HUES48 (cell line): Measurements from ENCODE around the gene NRGN.
A peak's percentile ranks its signal among the peaks of the same experiment; 100 is the strongest.
"Not testable (repeated sequence)": the region's sequence is repeated elsewhere in the genome, so short reads cannot be mapped to it uniquely, and the experiment has no call there.

ENCODE experiments used
- H3K27ac ChIP-seq: one replicate; pipeline ENCODE4 v1.7.0; 2013; ENCODE audit warnings: low read depth, low read length, inconsistent platforms
- H3K27me3 ChIP-seq: 2 replicates; pipeline ENCODE4 v1.6.1; 2013; ENCODE audit warnings: mild to moderate bottlenecking, low read length; ENCODE audit not compliant: control insufficient read depth, insufficient read depth
- H3K36me3 ChIP-seq: 2 replicates; pipeline ENCODE4 v1.6.1; 2013; ENCODE audit warnings: low read length; ENCODE audit not compliant: control insufficient read depth, insufficient read depth
- H3K4me1 ChIP-seq: 2 replicates; pipeline ENCODE4 v1.6.1; 2013; ENCODE audit warnings: mild to moderate bottlenecking, low read length; ENCODE audit not compliant: control insufficient read depth, insufficient read depth
- H3K4me3 ChIP-seq: 2 replicates; pipeline ENCODE4 v1.5.1; 2013; ENCODE audit warnings: mild to moderate bottlenecking, low read depth, low read length
- H3K9ac ChIP-seq: 2 replicates; pipeline ENCODE4 v1.6.1; 2013; ENCODE audit warnings: mild to moderate bottlenecking, low read depth, low read length, moderate library complexity
- H3K9me3 ChIP-seq: 2 replicates; pipeline ENCODE4 v1.6.1; 2013; ENCODE audit warnings: low read length; ENCODE audit not compliant: control insufficient read depth, insufficient read depth

Gene NRGN

DNA sequence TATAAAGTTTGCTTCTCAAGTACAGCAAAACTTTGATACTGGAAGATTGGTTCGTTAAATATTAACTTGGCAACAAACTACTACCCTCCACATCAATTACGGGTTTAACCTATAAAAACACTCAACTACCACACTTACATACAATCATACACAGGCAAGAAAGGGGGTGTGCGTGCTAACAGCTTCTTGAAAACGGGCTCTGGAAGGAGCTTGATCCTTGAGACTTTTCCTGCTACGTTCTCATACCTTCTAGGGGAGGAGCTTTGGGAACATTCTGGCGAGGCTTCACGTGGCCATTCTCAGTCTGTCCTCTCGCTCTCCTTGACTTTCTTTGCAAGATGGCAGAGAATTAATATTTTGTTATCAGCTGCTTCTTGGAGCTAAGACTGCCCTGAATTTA, 29.2 kb downstream of the NRGN start:
- Histone ChIP-seq H3K36me3 (peaks cover 85% of the 10 kb centered on the region), H3K27ac (no peak overlapping the region)

DNA sequence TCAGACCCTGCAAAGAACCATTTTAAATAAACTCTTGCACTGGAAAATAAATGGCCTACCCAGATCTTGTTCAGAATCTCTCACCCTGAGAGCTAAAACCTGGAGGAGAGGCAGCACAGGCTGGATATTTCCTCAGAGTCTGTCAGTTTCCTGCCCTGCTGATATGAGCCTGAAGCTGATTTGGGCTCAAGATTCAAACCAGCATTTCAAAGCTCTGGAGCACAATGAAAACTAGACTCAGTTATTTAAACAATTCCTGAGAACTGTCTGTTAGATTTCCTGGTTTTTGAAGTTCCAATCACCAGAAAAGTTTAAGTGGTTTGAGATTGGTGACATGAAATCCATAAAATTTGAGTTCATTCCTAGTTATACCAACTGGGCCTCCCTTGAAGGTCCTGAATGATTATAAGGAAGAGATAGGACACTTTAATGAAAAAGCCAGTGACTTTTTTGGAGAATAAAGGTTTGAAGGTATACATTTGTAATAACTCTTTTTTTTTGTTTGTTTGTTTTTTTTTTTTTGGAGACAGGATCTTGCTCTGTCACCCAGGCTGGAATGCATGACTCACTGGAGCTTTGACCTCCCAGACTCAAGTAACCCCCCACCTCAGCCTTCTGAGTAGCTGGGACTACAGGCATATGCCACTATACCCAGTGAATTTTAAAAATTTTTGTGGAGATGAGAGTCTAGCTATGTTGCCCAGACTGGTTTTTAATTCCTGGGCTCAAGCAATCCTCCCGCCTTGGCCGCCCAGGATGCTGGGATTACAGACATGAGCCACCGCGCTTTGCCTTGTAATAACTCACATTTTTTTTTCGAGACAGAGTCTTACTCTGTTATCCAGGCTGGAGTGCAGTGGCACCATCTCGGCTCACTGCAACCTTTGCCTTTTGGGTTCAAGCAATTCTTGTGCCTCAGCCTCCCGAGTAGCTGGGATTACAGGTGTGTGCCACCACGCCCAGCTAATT, 30.3 kb downstream of the NRGN start:
- Histone ChIP-seq H3K9me3 (no peaks in the 10 kb centered on the region), H3K4me3 (no peak overlapping the region), H3K27me3 (no peaks in the 10 kb centered on the region), H3K27ac (peak overlapping the region; percentile 79), H3K9ac (no peak overlapping the region), H3K36me3 (peaks cover 83% of the 10 kb centered on the region), H3K4me1 (no peaks in the 10 kb centered on the region; the same call in 1 of the 2 replicates)

More for the DNA sequence above, 29.2 kb downstream of the NRGN start:
- Histone ChIP-seq H3K9me3 (no peaks in the 10 kb centered on the region), H3K4me3 (no peak overlapping the region), H3K4me1 (no peaks in the 10 kb centered on the region; the same call in 1 of the 2 replicates), H3K27me3 (no peaks in the 10 kb centered on the region), H3K9ac (no peak overlapping the region)

DNA sequence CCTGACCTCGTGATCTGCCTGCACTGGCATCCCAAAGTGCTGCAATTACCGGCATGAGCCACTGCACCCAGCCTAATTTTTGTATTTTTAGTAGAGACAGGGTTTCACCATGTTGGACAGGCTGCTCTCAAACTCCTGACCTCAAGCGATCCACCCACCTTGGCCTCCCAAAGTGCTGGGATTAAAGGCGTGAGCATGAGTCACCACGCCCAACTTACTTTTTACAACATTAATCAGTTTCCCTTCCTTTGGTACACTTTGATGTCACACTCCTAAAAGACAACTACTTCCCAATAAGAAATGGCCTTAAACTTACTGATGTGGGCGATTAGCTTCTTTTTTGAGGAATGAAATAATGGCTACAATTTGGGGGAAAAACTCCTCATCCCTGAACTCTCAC, 31.2 kb downstream of the NRGN start:
- H3K36me3 ChIP-seq = peaks cover 76% of the 10 kb centered on the region
- H3K4me1 ChIP-seq, H3K27ac ChIP-seq, H3K4me3 ChIP-seq, H3K9me3 ChIP-seq, H3K9ac ChIP-seq, H3K27me3 ChIP-seq: not testable (repeated sequence)

- no peak overlapping the region for H3K9ac ChIP-seq
- no peaks in the 10 kb centered on the region for H3K9me3 ChIP-seq
- no peak overlapping the region for H3K4me3 ChIP-seq
- H3K27ac ChIP-seq = no peak overlapping the region
- peaks cover 28% of the 10 kb centered on the region for H3K36me3 ChIP-seq
- no peaks in the 10 kb centered on the region for H3K4me1 ChIP-seq
- H3K27me3 ChIP-seq = no peaks in the 10 kb centered on the region
These were observed 37.3 kb downstream of the NRGN start for GRCh38 chr11:124776865-124777645.

DNA sequence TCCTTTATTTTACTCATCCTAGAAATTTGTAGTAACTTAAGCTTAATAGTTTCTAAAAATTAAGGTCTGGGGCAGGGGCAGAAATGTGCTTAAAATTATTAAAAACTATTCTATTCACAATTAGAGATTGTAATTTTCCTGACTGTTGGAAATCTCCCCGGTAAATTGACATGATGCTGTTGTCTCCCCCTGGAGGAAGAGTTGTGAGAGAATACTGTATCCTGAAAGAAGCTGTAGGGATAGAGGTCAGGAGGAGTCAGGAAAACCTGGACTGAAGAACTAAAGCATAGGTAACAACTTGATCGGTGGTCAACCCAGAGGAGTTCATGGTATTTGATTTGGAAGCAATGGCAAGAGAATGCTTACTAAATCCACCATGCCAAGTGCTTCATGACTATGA, 38.5 kb downstream of the NRGN start:
- Histone ChIP-seq H3K36me3 (peaks cover 18% of the 10 kb centered on the region), H3K9me3 (no peaks in the 10 kb centered on the region), H3K4me1 (no peaks in the 10 kb centered on the region), H3K9ac (no peak overlapping the region), H3K4me3 (no peak overlapping the region), H3K27me3 (no peaks in the 10 kb centered on the region), H3K27ac (no peak overlapping the region)

DNA sequence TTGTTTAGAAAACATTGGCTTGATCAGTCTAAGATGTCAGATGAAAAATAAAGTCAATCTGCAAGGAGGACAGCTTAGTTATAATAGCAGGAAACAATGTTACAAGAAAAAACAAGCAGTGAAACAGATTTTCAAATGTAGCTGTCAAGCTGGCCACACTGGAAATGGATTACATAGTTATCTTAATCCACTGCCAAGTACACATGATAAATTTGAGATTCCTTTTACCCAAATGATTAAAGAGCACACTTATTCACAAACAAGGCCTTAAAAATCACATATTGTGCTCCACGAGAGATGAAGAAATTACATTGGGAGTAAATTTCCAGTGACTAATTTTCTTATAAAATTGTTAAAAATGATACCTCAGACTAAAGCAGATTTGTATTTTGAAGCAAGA, 39.8 kb downstream of the NRGN start:
- Histone ChIP-seq H3K27me3 (no peaks in the 10 kb centered on the region), H3K27ac (no peak overlapping the region), H3K36me3 (peaks cover 6% of the 10 kb centered on the region; the same call in 1 of the 2 replicates), H3K4me3 (no peak overlapping the region), H3K9ac (no peak overlapping the region), H3K9me3 (no peaks in the 10 kb centered on the region), H3K4me1 (no peaks in the 10 kb centered on the region)

GRCh38 chr11:124783002-124783401, 43.3 kb downstream of the NRGN start:
- Histone ChIP-seq H3K9ac (no peak overlapping the region), H3K36me3 (no peaks in the 10 kb centered on the region), H3K27me3 (no peaks in the 10 kb centered on the region), H3K4me1 (no peaks in the 10 kb centered on the region), H3K9me3 (no peaks in the 10 kb centered on the region), H3K27ac (no peak overlapping the region), H3K4me3 (no peak overlapping the region)

DNA sequence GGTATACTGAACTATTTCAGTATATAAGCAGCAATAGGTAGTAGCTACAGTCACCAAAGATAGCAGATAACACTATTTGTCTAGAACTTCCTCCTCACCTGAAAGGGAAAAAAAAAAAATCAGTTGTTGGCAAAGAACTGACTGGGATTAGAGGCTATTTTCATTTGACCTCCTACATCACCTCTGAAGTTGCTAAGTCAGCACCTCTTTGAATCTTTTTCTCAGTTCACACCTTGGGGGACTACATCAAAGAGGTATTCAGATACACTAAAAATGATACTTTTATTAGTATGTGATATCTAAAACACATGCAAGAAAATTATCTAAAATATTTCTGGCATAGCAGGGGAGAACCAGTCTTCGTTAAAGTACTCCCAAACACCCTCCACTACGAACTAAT, 44.3 kb downstream of the NRGN start:
- Histone ChIP-seq H3K4me3 (no peak overlapping the region), H3K36me3 (no peaks in the 10 kb centered on the region), H3K9ac (no peak overlapping the region), H3K27me3 (no peaks in the 10 kb centered on the region), H3K4me1 (peaks cover 2% of the 10 kb centered on the region; the same call in 1 of the 2 replicates), H3K27ac (no peak overlapping the region), H3K9me3 (no peaks in the 10 kb centered on the region)

DNA sequence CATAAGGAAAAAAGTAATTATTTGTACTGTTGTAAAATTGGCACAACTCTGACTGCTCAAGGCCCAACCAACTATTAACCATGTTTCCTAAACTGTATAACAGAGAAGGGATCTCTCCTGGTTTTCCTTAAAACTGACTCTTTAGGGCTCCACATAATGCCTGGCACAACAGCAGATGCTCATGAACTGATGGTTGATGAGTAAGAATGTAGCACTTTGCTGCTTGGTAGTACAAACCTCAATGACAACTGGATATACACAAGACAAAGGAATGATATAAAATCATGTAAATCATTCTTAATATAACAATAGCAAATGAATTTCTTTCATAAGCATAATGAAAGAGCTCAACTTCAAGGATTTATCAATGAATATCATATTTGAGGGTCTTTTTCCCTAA, 48.8 kb downstream of the NRGN start:
- Histone ChIP-seq H3K27ac (no peak overlapping the region), H3K36me3 (no peaks in the 10 kb centered on the region), H3K4me1 (peaks cover 45% of the 10 kb centered on the region), H3K4me3 (no peak overlapping the region), H3K27me3 (no peaks in the 10 kb centered on the region), H3K9me3 (no peaks in the 10 kb centered on the region), H3K9ac (no peak overlapping the region)

GRCh38 chr11:124791626-124792341, 52.0 kb downstream of the NRGN start:
- Histone ChIP-seq H3K9me3 (no peaks in the 10 kb centered on the region), H3K4me3 (0 out of 2 replicates have a peak overlapping the region, but pooled peaks have one; percentile 36), H3K4me1 (peaks cover 58% of the 10 kb centered on the region), H3K27me3 (no peaks in the 10 kb centered on the region), H3K9ac (no peak overlapping the region), H3K27ac (no peak overlapping the region), H3K36me3 (no peaks in the 10 kb centered on the region)
